GM18909 (cell line): ENCODE results near the gene STH.
A peak's percentile ranks its signal among the peaks of the same experiment; 100 is the strongest.
"Not testable (repeated sequence)": the region's sequence is repeated elsewhere in the genome, so short reads cannot be mapped to it uniquely, and the experiment has no call there.

Experiments
- ATAC-seq: cut with Tn5 transposase; IDR thresholded peaks from one replicate; pipeline ENCODE4 v1.9.1; 2021; ENCODE audit warnings: mild to moderate bottlenecking; ENCODE audit not compliant: unreplicated experiment, poor library complexity

The STH gene

GRCh38 chr17:46001390-46002310 lies 2.6 kb downstream of the STH start:
- ATAC-seq, result no peak

GRCh38 chr17:46002311-46002972 lies 3.4 kb downstream of the STH start:
- ATAC-seq, result no peak

GRCh38 chr17:46002973-46003316 lies 3.9 kb downstream of the STH start:
- no peak for ATAC-seq

- ATAC-seq, result no peak
Observed at GRCh38 chr17:46003907-46004748, 5.1 kb downstream of the STH start.

- not testable (repeated sequence) for ATAC-seq
Observed at GRCh38 chr17:46006082-46006481, 7.0 kb downstream of the STH start.

- no peak for ATAC-seq
Observed at GRCh38 chr17:46007461-46007965, 8.5 kb downstream of the STH start.

GRCh38 chr17:46008591-46008990 lies 9.5 kb downstream of the STH start:
- ATAC-seq, result no peak

GRCh38 chr17:46009681-46010596 lies 10.9 kb downstream of the STH start:
- ATAC-seq, result no peak

- ATAC-seq, result no peak
Observed at GRCh38 chr17:46010597-46011186, 11.6 kb downstream of the STH start.

GRCh38 chr17:46011711-46012505 lies 12.9 kb downstream of the STH start:
- ATAC-seq, result no peak

- no peak for ATAC-seq
Observed at GRCh38 chr17:46012506-46013079, 13.5 kb downstream of the STH start.

- no peak for ATAC-seq
Observed at GRCh38 chr17:46013127-46013501, 14.1 kb downstream of the STH start.

- no peak for ATAC-seq
Observed at GRCh38 chr17:46013502-46014165, 14.6 kb downstream of the STH start.

GRCh38 chr17:46019408-46019925 lies 20.4 kb downstream of the STH start:
- not testable (repeated sequence) for ATAC-seq

GRCh38 chr17:46020023-46020761 lies 21.1 kb downstream of the STH start:
- peak; percentile 52 for ATAC-seq

- no peak for ATAC-seq
Observed at GRCh38 chr17:46020998-46021397, 21.9 kb downstream of the STH start.

- not testable (repeated sequence) for ATAC-seq
Observed at GRCh38 chr17:46023366-46023765, 24.3 kb downstream of the STH start.
